HG02884 (cell line): ENCODE data around the gene CENPF.
A peak's percentile ranks its signal among the peaks of the same experiment; 100 is the strongest.
"Not testable (repeated sequence)": the region's sequence is repeated elsewhere in the genome, so short reads cannot be mapped to it uniquely, and the experiment has no call there.

Experiments used
- ATAC-seq: cut with Tn5 transposase; IDR thresholded peaks from one replicate; pipeline ENCODE4 v1.9.1; 2021; ENCODE audit warnings: mild to moderate bottlenecking, moderate library complexity; ENCODE audit not compliant: unreplicated experiment

CENPF gene

GRCh38 chr1:214602764-214603657, at the start of gene CENPF:
Gene CENPF, plus strand, starts transcription at chr1:214603195. Its CDS starts 10,560 bp downstream, at chr1:214613755.
- peak; percentile 100 for ATAC-seq

GRCh38 chr1:214557952-214558735, 44.9 kb upstream of the CENPF start:
- ATAC-seq = peak; percentile 56

GRCh38 chr1:214563881-214564280, 39.1 kb upstream of the CENPF start:
- ATAC-seq = no peak

GRCh38 chr1:214565310-214565709, 37.7 kb upstream of the CENPF start:
- ATAC-seq = no peak

- ATAC-seq = peak; percentile 47
These were observed 36.6 kb upstream of the CENPF start for GRCh38 chr1:214566158-214567104.

- no peak for ATAC-seq
These were observed 35.5 kb upstream of the CENPF start for GRCh38 chr1:214567481-214567980.

- ATAC-seq = no peak
These were observed 34.7 kb upstream of the CENPF start for GRCh38 chr1:214568328-214568727.

- no peak for ATAC-seq
These were observed 33.5 kb upstream of the CENPF start for GRCh38 chr1:214569357-214570004.

GRCh38 chr1:214570442-214570841, 32.6 kb upstream of the CENPF start:
- no peak for ATAC-seq

- ATAC-seq = no peak
These were observed 31.7 kb upstream of the CENPF start for GRCh38 chr1:214571281-214571680.

- no peak for ATAC-seq
These were observed 29.3 kb upstream of the CENPF start for GRCh38 chr1:214573386-214574318.

GRCh38 chr1:214574598-214575411, 28.2 kb upstream of the CENPF start:
- no peak for ATAC-seq

GRCh38 chr1:214576120-214576519, 26.9 kb upstream of the CENPF start:
- not testable (repeated sequence) for ATAC-seq

- no peak for ATAC-seq
These were observed 23.8 kb upstream of the CENPF start for GRCh38 chr1:214579183-214579582.

- no peak for ATAC-seq
These were observed 21.2 kb upstream of the CENPF start for GRCh38 chr1:214581785-214582184.

- no peak for ATAC-seq
These were observed 20.6 kb upstream of the CENPF start for GRCh38 chr1:214582289-214582891.

GRCh38 chr1:214583113-214583512, 19.9 kb upstream of the CENPF start:
- ATAC-seq = no peak
